HG03108 (cell line): Measurements from ENCODE around the gene RABGEF1.
A peak's percentile ranks its signal among the peaks of the same experiment; 100 is the strongest.
"Not testable (repeated sequence)": the region's sequence is repeated elsewhere in the genome, so short reads cannot be mapped to it uniquely, and the experiment has no call there.

Experiments
- ATAC-seq: cut with Tn5 transposase; IDR thresholded peaks from one replicate; pipeline ENCODE4 v1.9.1; 2021; ENCODE audit warnings: moderate library complexity; ENCODE audit not compliant: unreplicated experiment

Gene RABGEF1

DNA sequence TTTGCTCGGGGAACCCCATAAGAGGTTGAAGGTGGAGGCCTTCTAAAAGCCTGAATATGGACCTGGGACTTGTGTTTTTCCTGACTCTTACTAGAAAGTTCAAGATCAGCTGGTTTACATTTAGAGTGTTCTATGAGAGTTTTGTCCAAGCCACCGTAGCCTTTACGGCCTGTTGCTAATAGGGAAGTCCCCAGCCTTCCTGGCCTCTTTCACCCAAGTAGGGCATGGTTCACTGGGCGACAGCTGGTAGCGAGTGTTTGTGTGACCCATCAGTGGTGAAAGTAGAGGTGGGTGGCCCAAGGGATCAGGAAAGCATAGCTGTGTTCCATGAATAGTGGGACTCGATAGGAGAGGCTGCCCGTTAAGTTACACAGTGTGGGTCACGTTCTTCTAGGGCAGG is 60.1 kb downstream of the RABGEF1 start:
- no peak for ATAC-seq

DNA sequence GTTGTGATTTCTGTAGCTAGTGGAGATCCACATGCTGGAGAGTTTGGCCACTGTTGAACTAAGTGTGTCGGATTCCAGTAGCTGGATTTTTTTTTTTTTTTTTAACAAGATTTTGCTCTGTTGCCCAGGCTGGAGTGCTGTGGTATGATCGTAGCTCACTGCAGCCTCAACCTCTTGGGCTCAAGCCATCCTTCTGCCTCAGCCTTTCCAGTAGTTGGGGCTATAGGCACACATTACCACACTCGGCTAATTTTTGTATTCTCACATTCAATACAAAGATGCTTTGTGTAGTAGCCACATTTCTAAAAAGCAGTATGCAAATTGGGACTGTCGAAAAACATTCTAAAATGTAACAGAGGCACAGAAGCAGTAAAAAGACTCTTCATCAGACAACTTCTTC is 63.5 kb downstream of the RABGEF1 start:
- no peak for ATAC-seq

DNA sequence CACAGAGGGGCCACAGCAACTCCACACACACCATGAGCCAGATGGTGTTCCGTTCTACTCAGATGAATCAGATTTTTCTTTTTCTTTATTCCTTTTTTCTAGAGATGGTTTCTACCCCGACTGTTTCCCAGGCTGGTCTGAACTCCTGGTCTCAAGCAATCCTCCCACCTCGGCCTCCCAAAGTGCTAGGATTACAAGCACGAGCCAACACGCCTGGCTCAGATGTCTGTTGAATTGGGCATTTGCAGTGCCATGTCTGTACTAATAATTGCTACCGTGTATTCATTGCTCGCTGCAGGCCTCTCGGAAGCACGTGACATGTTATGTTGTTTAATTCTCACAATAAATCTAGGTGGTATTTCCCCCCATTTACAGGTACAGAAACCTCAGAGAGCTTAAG is 67.2 kb downstream of the RABGEF1 start:
- no peak for ATAC-seq

DNA sequence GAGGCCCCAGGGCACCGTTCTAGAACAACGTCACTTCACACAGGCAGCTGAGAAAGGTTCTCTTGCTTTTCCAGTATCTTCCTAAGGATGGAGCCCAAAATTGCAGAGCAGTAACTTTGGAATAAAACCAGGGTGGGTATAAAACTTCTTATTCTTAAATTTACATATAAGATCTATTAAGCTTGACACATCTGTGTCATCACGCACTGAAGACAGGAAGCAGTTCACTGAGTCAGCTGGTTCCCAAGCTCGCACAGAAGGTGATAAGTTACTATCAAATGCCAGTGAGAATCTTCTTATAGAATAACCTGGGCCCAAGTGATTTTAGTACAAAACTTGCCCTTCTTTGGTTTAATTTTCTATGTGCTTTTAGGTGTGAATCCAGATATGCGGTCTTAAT is 70.2 kb downstream of the RABGEF1 start:
- ATAC-seq = no peak

DNA sequence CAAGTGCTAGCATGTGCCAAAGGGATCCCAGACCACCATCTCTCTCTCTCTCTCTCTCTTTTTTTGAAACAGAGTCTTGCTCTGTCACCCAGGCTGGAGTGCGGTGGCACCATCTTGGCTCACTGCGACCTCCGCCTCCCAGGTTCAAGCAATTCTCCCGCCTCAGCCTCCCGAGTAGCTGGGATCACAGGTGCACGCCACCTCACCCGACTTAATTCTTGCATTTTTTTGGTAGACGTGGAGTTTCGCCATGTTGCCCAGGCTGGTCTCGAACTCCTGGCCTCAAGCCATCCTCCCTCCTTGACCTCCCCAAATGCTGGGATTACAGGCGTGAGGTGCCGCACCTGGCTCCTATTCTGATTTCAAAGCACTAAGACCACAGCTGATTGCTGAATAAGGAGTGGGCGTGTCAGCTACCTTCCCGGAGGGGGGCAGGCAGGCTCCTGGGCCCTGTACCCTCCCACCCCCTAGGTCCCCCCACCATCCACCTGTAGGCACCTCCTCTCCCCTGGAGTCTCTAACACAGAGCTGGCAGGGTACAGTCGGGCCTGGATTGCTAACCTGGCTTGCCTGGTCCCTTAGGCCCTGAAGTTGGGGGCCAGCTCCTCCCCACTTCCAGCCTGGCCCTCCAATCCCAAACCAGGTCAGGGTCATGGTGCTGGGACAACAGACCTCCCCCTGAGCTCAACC is 74.8 kb downstream of the RABGEF1 start:
- ATAC-seq = not testable (repeated sequence)

DNA sequence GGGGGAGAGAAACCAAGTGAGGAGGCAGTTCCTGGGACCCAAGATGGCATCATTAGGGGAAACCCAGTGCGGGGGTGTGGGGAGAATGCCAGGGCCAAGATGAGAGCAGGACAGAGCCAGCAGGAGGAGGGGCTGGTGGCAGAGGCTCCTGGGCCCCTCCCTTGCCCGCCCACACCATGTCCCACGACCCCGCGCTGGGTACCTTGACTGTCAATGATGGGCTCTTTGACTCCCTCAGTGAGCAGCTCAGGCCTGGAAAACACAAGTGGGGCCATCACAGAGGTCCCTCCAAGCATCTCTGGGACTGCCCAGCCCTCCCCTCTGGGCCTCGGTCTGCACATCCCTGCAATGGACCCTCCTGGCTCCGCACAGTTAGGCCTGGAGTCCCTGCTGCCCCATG is 75.4 kb downstream of the RABGEF1 start:
- no peak for ATAC-seq

DNA sequence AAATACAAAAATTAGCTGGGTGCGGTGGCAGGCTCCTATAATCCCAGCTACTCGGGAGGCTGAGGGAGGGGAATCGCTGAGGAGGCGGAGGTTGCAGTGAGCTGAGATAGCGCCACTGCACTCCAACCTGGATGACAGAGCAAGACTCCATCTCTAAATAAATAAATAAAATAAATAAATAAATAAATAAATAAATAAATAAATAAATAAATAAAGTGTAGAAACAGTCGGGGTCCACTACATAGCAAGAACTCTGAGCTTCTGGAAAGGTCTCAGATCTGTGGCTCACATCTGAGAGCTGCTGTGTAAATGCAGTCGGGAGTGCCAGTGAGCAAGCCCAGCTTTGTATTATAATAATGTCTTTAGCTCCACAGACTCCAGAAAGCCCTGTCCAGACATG is 76.1 kb downstream of the RABGEF1 start:
- ATAC-seq = not testable (repeated sequence)

DNA sequence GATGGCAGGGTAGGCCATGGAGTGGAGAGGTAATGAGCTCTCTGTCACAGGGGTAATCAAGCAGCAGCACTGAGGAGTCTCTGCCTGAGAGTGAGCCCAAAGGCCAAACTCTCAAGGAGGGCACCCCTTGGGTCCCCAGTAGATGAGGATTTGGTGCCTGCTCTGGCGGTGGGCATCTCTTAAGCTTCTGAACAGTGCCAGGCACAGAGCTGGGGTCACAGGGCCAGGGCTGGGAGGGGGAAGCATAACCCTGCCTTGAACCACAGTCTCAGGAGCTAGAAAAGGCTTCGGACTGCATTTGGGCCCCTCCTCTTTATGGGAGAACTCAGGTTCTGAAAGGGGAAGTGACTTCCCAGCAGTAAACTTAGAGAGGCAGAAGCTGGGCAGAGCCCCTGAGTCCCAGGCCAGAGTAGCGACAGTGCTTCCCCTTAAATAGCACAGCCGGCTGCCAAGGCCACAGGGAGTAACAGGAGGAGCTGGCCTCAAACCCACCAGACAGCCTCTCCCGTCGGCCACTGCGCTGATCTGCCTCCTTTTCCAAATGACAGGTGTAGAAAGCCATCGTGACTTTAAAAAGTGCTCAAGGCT is 76.8 kb downstream of the RABGEF1 start:
- peak; percentile 66 for ATAC-seq

DNA sequence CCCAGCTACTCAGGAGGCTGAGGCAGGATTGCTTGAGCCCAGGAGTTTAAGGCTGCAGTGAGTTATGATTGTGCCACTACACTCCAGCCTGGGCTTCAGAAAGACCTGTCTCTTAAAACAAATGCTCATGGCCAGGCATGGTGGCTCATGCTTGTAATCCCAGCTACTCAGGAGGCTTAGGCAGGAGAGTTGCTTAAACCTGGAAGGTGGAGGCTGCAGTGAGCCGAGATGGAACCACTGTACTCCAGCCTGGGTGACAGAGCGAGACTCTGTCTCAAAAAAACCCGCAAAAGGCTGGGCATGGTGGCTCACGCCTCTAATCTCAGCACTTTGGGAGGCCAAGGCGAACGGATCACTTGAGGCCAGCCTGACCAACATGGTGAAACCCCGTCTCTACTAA is 77.4 kb downstream of the RABGEF1 start:
- ATAC-seq = not testable (repeated sequence)

DNA sequence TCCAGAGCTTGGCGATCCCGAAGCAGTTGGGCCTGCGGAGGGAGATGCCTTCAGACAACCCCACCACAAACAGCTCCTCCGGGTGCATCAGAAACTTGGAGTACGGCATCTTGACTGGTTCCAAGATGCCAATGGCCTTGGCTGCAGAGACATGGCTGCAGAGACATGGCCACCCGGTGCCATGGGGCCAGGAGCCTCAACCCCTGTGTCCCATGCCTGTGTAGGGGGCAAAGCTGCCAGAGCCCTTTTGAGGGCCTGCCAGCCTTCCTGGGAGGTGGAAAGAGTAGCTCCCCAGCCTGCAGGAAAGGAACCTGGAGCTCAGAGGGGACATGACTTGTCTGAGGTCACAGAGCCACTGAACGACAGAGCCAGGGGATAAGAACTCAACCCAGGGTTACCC is 83.5 kb downstream of the RABGEF1 start:
- ATAC-seq = no peak

DNA sequence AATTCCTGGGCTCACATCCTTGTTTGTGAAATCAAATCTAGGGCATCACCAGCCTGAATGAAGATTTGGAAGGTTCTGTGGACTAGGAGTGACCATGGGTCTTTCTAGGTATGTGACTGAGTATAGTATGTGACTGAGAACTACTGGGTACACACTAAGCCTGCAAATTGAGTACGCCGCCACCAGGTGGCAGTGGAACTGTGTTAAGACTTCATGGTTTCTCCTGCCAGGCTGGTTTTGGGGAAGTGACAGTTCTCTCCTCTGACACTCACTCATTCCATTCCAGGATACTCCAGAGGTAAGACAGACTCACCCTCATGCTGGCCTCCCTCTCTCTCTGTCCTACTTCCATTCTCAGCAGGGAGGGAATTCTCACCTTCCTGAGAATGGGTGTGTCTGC is 85.0 kb downstream of the RABGEF1 start:
- ATAC-seq = not testable (repeated sequence)

DNA sequence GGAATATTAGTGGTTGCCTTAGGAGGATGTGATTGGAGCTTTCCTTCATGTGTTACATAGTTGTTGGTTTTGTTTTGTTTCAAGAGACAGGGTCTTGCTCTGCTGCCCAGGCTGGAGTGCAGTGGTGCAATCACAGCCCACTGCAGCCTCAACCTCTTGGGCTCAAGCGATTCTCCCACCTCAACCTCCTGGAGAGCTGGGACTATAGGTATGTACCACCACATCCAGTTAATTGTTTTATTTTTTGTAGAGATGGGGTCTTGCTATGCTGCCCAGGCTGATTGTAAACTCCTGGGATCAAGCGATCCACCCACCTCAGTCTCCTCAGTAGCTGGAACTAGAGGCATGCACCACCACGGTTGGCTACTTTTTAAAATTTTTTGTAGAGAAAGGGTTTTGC is 86.1 kb downstream of the RABGEF1 start:
- ATAC-seq = no peak

DNA sequence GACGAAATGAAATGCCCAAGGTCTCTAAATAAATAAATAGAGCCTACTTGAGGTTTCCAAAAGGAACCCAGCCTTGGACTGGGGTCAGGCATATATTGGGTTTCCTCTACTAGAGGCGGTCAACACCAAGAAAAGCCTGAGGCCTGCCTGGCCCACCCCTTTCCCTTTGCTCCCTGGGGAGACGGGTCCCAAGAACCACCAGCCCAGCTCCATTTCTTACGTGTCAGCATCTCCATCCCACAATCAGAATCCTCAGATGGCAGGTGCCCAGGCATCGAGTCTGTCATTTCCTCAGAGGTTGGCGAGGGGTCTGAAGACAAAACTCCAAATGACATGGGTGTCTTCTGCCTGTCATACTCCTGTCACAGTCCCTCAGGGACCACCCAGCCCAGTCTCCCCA is 90.4 kb downstream of the RABGEF1 start:
- not testable (repeated sequence) for ATAC-seq

DNA sequence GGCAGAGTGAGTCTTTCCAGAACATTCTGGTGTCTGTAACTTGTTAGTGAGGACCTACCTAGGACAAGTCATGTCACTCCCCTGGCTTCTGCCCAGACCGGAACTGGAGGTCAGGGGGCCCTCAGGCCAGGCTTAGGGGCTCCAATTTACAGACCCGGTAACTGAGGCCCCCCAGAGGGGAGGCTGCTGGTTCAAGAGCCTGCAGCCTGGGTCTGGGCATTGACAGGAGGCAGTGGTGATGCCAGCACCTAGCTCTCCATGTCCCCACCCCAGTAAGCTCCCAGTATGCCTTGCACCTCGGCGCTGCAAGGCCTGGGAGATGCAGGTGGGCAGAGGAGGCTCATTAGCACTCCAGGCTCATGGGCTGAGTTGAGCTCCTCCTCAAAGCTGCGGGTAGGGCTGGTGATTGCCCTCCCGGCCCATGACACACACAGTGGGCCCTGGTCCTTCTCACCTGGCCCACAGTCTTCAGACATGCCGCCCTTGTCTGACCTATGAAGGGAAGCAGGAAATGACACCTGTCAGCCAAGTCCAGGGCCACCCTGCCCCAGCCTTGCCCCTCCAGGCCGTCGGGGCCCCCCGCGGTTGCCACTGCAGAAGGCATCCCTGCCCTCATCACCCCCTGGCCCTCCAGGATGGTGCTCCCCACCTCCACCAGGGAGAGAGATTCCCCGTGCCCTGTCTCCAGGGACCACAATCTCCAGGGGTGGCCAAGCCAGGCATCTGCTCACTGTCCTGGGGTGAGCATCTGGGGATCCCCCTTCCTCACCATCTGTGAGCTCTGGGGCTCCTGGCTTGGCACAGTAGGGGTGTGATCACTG is 92.2 kb downstream of the RABGEF1 start:
- ATAC-seq = no peak

DNA sequence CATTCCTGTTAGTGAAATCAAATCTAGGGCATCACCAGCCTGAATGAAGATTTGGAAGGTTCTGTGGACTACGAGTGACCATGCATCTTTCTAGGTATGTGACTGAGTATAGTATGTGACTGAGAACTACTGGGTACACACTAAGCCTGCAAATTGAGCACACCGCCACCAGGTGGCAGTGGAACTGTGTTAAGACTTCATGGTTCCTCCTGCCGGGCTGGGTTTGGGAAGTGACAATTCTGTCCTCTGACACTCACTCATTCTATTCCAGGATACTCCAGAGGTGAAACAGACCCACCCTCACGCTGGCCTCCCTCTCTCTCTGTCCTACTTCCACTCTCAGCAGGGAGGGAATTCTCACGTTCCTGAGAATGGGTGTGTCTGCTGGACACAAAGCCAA is 96.5 kb downstream of the RABGEF1 start:
- no peak for ATAC-seq

DNA sequence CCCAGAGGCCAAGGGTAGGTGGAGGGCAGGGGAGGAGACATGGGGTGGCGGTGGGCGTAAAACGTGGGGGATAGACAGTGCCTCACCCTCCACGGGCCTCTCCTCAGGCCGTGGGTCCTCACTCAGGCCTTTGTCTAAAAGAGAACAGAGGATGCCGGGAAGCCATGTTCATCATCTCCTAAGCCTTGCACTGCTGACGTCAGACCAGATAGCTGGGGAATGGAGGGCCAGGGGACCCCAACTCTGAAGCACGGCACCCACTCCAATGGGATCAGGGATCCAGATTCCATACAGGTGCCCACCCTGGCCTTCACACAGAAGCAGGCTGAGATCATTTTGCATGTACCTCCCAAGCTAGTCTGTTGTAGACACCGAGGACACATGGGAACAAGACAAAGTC is 97.1 kb downstream of the RABGEF1 start:
- ATAC-seq = no peak

DNA sequence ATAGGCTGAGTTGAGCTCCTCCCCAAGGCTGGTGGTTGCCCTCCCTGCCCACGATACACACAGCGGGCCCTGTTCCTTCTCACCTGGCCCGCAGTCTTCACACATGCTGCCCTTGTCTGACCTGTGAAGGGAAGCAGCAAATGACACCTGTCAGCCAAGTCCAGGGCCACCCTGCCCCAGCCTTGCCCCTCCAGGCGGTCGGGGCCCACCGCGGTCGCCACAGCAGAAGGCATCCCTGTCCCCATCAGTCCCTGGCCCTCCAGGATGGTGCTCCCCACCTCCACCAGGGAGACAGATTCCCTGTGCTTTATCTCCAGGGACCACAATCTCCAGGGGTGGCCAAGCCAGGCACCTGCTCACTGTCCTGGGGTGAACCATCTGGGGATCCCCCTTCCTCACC is 99.3 kb downstream of the RABGEF1 start:
- ATAC-seq = no peak

DNA sequence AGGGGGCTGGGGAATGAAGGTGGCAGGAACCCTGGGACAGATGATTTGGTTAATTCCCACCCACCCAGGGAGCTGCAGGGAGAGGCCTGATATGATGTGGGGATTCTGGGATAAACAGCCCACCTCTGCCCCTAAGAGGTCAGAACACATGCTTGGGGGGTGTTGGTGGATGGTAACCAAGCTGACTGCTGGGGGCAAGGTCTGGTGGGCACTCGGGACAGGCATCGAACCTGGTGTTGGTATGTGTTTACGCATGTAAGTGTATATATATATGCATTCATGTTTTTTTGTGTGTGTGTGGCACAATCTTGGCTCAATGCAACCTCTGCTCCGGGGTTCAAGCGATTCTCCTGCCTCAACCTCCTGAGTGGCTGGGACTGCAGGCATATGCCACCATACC is 99.8 kb downstream of the RABGEF1 start:
- ATAC-seq = no peak

DNA sequence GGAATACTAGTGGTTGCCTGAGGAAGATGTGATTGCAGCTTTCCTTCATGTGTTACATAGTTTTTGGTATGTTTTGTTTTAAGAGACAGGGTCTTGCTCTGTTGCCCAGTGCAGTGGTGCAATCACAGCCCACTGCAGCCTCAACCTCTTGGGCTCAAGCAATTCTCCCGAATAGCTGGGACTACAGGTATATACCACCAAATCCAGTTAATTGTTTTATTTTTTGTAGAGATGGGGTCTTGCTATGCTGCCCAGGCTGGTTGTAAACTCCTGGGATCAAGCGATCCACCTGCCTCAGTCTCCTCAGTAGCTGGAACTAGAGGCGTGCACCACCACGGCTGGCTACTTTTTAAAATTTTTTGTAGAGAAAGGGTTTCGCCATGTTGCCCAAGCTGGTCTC is 101.4 kb downstream of the RABGEF1 start:
- ATAC-seq = no peak

DNA sequence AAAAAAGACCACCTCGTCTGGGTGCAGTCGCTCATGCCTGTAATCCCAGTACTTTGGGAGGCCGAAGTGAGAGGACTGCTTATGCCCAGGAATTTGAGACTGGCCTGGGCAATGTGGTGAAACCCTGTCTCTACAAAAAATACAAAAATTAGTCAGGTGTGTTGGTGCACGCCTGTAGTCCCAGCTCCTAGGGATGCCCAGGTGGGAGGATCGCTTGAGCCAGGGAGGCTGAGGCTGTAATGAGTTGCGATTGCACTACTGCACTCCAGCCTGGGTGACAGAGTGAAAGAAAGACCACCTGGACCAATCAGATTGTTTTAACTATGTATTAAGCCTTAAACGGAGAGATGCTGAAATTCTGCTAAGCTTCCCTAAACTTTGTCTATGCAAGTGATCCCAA is 103.0 kb downstream of the RABGEF1 start:
- ATAC-seq = not testable (repeated sequence)

DNA sequence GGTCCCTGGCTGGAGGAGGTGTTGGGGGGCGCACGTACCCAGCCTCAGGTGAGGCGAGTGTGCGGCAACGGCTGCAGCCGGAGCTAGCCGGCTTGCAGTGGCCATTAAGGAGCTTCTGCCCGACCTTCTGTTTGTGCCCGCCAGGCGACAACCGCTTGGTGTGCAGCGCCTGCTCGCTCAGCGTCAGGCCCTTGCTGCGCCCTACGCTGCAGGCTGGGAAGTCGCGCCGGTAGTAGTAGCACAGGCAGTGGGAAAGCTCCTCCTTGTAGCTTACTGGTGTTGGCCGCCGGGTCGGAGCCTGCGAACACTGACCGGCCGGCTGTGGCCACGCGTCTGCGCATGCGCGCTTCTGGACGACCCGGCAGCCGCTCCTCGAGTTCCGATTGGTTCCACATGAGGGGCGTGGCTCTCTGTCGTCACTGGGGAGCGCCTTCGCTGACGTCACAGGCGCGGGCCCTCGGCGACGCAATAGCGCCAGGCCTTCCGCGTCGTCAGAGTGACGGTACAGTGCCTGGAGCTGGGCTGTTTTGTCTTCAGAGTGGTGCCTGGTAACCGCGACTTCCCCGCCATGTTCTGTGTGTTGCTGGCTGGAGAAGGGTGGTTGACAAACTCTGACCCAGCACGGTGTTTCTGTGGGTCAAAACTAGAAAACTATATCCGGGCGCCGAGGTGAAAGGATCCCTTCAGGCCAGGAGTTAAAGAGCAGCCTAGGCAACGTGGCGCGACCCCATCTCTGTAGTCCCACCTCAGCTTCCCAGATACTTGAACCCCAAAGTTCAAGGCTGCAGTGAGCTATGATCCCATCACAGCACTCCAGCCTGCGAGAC is 104.2 kb downstream of the RABGEF1 start:
- peak; percentile 88 for ATAC-seq
